Prostate gland (tissue), 2 donors: Measurements from ENCODE around the gene FARP2. TPM values are rescaled to one million over a fixed set of nuclear protein-coding genes. Genes with fewer than 3 reads are reported as not detected.

Experiments used
- DNase-seq: peaks from one replicate; pipeline ENCODE4 v3.0.0-alpha.2; 2019; ENCODE audit warnings: low spot score
- H3K27ac ChIP-seq, 2 donors: fragments of 200-600 bp; sonication (generic); 2 replicates each; pipeline ENCODE4 v1.5.1; 2017 to 2019
- H3K27me3 ChIP-seq: fragments of 200-600 bp; sonication (generic); replicated peaks from 2 replicates; pipeline ENCODE4 v1.5.1; 2019; ENCODE audit not compliant: insufficient read depth
- H3K36me3 ChIP-seq, 2 donors: fragments of 200-600 bp; sonication (generic); 1 replicate in 1 of 2; 2 replicates in 1 of 2; pipeline versions ENCODE4 v1.5.1 to v1.8.1; 2017 to 2019
- H3K4me1 ChIP-seq: fragments of 200-600 bp; sonication (generic); replicated peaks from 2 replicates; pipeline ENCODE4 v1.5.1; 2019
- H3K4me3 ChIP-seq, 2 donors: fragments of 200-600 bp; sonication (generic); 2 replicates each; pipeline ENCODE4 v1.5.1; 2017 to 2019
- H3K9me3 ChIP-seq: fragments of 200-600 bp; sonication (generic); 2 replicates; pipeline ENCODE4 v1.5.1; 2017
- POLR2A ChIP-seq: fragments of 450-650 bp; IDR thresholded peaks from one replicate; pipeline ENCODE4 v1.6.1; 2016; ENCODE audit warnings: antibody characterized with exemption, mild to moderate bottlenecking
- POLR2AphosphoS5 ChIP-seq: sonication (generic); formaldehyde crosslinking; IDR thresholded peaks from one replicate; pipeline ENCODE4 v1.6.1; 2017; ENCODE audit warnings: antibody characterized with exemption
- WGBS: methylation state at CpG from one replicate; pipeline ENCODE4 v1.1.5; 2018; 5-methylcytosine and 5-hydroxymethylcytosine counted together
- intact Hi-C: fragments of 100-400 bp; cut with DNase I; formaldehyde crosslinking; loops from one replicate; pipeline ENCODE4 v1.14.2; 2022
- total RNA-seq, 2 donors: library from RNA; depleted of rRNA; stranded (reverse); fragments of >200 nt; gene quantifications; one replicate each; pipeline ENCODE4 v1.1.0, GENCODE V29; 2016
- TF ChIP-seq, protein P1 (sequence below), 4 experiments: fragments of 200-600 bp in 2 of 4; fragments of 450-650 bp in 2 of 4; sonication (generic) in 2 of 4; IDR thresholded peaks; 1 replicate in 3 of 4; 2 replicates in 1 of 4; pipeline ENCODE4 v1.5.1; 2016 to 2019; ENCODE audit warnings: antibody characterized with exemption in 4 of 4, mild to moderate bottlenecking in 2 of 4, moderate library complexity in 2 of 4

The FARP2 gene
- total RNA-seq, 2 donors from 2014 or later, result 32.4 to 35.9 TPM

DNA sequence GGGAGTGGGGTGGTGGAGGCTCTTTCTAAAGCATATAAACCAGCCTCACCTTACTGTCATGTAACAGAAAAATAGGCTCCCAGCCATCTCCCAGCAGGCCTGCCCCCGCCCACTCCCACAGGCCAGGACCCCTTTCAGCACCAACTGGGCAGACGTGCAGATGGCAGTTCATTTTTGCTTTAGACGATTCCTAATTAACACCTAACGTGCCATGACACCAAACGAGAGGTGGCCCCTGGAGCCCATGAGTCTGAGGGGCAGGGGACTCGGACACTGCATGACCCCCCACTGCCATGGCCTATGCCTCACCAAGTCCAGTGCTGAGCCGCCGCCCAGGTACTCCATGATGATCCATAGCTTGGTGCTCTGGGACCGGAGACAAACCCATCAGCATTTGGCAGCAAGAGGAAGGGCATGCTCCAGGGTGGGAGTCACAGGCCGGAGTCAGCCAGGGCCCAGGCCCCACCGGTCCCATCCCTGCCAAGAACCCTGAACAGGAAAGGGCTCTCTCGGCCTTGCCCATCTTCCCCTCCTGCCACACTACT lies 144.4 kb downstream of the FARP2 start:
- H3K27me3 ChIP-seq, result no peaks in the 10 kb centered on the region
- intact Hi-C loops, result loop anchor here (10.0 kb wide), 1 partner anchor 146 kb away; the partner anchor contains the start of gene FARP2
- 94% methylated on average over 12 of the region's 12 CpGs for WGBS

DNA sequence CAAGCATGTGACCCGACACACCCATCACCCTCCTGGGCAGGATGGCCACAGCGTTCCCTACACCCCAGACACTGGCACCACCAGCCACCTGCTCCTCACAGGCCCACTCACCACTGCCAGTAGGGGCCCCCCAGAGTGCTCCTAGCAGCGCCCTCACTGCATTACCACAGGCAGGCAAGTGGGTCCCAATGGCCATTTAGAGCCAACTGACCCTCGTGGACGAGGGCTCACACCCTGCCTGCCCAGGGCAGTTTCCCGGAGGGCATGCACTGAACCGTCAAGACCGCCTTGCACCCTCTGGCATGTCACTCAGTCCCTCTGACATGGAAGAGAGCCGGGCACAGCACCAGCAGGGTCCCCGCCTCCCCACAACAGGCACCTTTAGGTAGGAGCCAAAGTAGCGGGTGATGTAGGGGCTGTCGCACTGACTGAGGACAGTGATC lies 145.0 kb downstream of the FARP2 start:
- no peak for DNase-seq
- H3K9me3 ChIP-seq, result no peaks in the 10 kb centered on the region
- H3K4me3 ChIP-seq, result no peak overlapping the region
- no peak overlapping the region for H3K27ac ChIP-seq
- H3K27me3 ChIP-seq, result no peaks in the 10 kb centered on the region
- intact Hi-C loops, result loop anchor here (10.0 kb wide), 1 partner anchor 146 kb away; the partner anchor contains the start of gene FARP2
- TF ChIP-seq, protein P1, sequence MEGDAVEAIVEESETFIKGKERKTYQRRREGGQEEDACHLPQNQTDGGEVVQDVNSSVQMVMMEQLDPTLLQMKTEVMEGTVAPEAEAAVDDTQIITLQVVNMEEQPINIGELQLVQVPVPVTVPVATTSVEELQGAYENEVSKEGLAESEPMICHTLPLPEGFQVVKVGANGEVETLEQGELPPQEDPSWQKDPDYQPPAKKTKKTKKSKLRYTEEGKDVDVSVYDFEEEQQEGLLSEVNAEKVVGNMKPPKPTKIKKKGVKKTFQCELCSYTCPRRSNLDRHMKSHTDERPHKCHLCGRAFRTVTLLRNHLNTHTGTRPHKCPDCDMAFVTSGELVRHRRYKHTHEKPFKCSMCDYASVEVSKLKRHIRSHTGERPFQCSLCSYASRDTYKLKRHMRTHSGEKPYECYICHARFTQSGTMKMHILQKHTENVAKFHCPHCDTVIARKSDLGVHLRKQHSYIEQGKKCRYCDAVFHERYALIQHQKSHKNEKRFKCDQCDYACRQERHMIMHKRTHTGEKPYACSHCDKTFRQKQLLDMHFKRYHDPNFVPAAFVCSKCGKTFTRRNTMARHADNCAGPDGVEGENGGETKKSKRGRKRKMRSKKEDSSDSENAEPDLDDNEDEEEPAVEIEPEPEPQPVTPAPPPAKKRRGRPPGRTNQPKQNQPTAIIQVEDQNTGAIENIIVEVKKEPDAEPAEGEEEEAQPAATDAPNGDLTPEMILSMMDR (IDR thresholded peaks at IDR 0.05), result no peak
- TF ChIP-seq POLR2AphosphoS5 (no peak), POLR2A (no peak)
- 95% methylated on average over 12 of the region's 12 CpGs for WGBS
- H3K36me3 ChIP-seq, result peaks cover 0 to under 1% of the 10 kb centered on the region in 2 donors
- H3K4me1 ChIP-seq, result no peaks in the 10 kb centered on the region

More for the DNA sequence above, 144.4 kb downstream of the FARP2 start:
- Histone ChIP-seq H3K4me1 (no peaks in the 10 kb centered on the region), H3K4me3 (no peak overlapping the region), H3K36me3 (peaks cover 4 to 6% of the 10 kb centered on the region in 2 donors), H3K27ac (no peak overlapping the region), H3K9me3 (no peaks in the 10 kb centered on the region)
- no peak for TF ChIP-seq POLR2A
- TF ChIP-seq, protein P1 (IDR thresholded peaks at IDR 0.05), result no peak
- no peak for TF ChIP-seq POLR2AphosphoS5
- DNase-seq, result no peak

DNA sequence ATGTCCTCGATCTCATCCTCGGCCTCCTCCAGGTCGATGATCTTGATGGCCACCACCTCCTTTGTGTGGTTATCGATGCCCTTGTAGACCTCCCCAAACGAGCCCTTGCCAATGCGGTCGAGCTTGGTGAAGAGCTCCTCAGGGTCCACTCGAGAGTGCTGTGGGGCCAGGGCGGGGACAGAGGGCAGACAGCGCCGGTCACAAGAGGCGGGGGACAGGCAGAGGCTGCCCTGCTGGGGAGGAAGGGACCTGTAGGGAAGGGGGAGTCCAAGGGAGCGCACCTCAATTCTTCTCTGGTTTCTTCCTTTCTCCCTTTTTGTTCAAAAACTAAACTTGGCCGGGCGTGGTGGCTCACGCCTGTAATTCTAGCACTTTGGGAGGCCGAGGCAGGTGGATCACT lies 145.5 kb downstream of the FARP2 start:
- no peak overlapping the region for H3K4me3 ChIP-seq
- intact Hi-C loops, result loop anchor here (10.0 kb wide), 1 partner anchor 147 kb away; the partner anchor contains the start of gene FARP2
- no peaks in the 10 kb centered on the region for H3K4me1 ChIP-seq
- DNase-seq, result no peak
- no peak overlapping the region for H3K27ac ChIP-seq
- WGBS, result 93% methylated on average over 17 of the region's 17 CpGs
- no peaks in the 10 kb centered on the region for H3K9me3 ChIP-seq
- no peaks in the 10 kb centered on the region for H3K27me3 ChIP-seq
- TF ChIP-seq, protein P1 (IDR thresholded peaks at IDR 0.05), result no peak
- TF ChIP-seq POLR2A, result no peak
- TF ChIP-seq POLR2AphosphoS5, result no peak
- H3K36me3 ChIP-seq, result no peaks in the 10 kb centered on the region

DNA sequence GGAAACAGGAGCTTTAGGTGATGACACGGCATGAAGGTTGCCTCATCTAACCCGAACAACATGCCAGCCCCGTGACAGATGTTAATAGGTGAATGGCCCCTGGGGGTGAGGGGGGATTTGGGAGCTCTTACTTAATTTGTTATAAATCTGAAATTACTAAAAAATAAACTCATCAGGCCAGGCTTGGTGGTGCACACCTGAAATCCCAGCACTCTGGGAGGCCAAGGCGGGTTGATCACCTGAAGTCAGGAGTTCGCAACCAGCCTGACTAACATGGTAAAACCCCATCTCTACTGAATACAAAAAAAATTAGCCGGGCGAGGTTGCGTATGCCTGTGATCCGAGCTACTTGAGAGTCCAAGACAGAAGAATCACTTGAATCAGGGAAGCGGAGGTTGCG lies 146.2 kb downstream of the FARP2 start:
- intact Hi-C loops, result loop anchor here (10.0 kb wide), 1 partner anchor 147 kb away; the partner anchor contains the start of gene FARP2
- no peak for TF ChIP-seq POLR2A
- TF ChIP-seq POLR2AphosphoS5, result no peak
- TF ChIP-seq, protein P1 (IDR thresholded peaks at IDR 0.05), result no peak
- Histone ChIP-seq H3K4me3 (no peak overlapping the region), H3K27me3 (no peaks in the 10 kb centered on the region), H3K36me3 (no peaks in the 10 kb centered on the region), H3K9me3 (no peaks in the 10 kb centered on the region), H3K4me1 (no peaks in the 10 kb centered on the region), H3K27ac (no peak overlapping the region)
- 97% methylated on average over 11 of the region's 11 CpGs for WGBS
- no peak for DNase-seq

DNA sequence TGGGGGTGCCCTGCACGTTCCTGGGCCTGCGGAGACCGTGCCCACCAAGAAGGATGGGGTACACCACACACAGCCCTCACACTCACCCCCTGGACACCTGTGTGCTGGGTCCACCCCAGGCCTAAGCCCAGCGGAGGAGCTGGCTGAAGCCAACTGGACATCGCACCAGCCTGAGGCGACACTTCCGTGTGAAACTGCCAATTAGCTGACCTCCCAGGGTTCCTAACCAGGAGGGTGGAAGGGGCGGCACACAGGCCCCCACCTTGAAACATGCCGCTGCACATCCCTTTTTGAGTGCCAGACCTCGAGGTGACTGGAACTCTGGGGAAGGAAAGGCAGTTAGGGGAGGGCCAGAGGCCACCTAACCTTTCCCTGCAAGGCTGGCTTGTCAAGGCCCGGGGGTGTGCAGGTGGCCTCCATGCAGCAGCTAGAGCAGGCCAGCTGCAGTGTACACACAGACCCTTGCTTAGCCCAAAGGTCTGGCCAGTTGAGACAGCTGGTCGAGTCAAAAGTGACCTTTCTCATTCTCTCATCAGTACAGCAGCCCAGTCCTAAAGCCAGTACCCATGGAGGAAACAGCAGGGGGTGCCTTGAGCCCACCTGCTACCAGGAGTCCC lies 147.8 kb downstream of the FARP2 start:
- 81% methylated on average over 12 of the region's 12 CpGs for WGBS
- intact Hi-C loops, result loop anchor here (10.0 kb wide), 1 partner anchor 149 kb away; the partner anchor contains the start of gene FARP2
- Histone ChIP-seq H3K9me3 (no peaks in the 10 kb centered on the region), H3K27me3 (no peaks in the 10 kb centered on the region), H3K27ac (no peak overlapping the region), H3K36me3 (no peaks in the 10 kb centered on the region), H3K4me1 (no peaks in the 10 kb centered on the region), H3K4me3 (no peak overlapping the region)
- TF ChIP-seq POLR2AphosphoS5 (no peak), POLR2A (no peak)
- TF ChIP-seq, protein P1 (IDR thresholded peaks at IDR 0.05), result no peak
- no peak for DNase-seq
